GM12874 (cell line): ENCODE data around the gene EIF3B.

Experiments used
- TF ChIP-seq, protein P1 (sequence below): IDR thresholded peaks from 2 replicates; pipeline ENCODE4 v1.5.1; 2011; ENCODE audit warnings: low read depth, mild to moderate bottlenecking, control low read depth, low read length, moderate library complexity; ENCODE audit not compliant: insufficient read depth

EIF3B gene

GRCh38 chr7:2405201-2405600, 50.6 kb downstream of the EIF3B start:
- TF ChIP-seq, protein P1, sequence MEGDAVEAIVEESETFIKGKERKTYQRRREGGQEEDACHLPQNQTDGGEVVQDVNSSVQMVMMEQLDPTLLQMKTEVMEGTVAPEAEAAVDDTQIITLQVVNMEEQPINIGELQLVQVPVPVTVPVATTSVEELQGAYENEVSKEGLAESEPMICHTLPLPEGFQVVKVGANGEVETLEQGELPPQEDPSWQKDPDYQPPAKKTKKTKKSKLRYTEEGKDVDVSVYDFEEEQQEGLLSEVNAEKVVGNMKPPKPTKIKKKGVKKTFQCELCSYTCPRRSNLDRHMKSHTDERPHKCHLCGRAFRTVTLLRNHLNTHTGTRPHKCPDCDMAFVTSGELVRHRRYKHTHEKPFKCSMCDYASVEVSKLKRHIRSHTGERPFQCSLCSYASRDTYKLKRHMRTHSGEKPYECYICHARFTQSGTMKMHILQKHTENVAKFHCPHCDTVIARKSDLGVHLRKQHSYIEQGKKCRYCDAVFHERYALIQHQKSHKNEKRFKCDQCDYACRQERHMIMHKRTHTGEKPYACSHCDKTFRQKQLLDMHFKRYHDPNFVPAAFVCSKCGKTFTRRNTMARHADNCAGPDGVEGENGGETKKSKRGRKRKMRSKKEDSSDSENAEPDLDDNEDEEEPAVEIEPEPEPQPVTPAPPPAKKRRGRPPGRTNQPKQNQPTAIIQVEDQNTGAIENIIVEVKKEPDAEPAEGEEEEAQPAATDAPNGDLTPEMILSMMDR: no peak

DNA sequence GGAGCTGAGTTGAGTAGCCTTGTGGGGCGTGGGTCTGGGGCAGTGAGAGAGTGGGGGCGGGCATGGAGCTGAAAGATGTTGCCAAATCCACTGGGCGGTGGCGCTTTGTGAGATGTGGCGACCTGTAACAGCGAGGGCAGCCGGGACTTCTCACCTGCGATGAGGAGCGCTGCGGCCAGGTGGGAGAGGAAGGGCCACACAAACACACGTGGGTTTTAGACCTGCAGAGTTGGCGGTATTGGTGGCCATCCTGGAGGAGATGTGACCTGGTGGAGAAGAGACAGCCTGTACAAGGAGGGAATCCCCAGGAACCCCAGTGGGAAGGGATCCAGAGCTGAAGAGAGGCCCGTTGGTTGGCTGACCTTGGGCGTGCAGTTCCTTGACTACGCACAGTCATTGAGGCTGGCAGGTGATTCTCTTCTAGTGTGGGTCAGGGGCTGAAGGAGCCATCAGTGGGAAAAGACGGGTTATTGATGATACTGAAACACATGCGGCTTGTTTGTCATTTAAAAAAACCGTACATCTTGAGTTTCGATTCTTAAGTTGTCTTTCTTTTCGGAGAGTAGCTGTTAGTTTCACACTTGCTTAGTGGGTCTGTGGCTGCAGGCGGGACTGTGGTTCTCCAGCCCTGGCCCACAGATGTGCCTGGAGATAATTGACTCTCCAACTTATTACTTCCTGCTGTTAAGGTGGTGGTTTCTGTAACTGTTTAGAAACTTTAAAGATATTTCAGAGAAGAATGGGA, 51.1 kb downstream of the EIF3B start:
- TF ChIP-seq, protein P1: no peak

DNA sequence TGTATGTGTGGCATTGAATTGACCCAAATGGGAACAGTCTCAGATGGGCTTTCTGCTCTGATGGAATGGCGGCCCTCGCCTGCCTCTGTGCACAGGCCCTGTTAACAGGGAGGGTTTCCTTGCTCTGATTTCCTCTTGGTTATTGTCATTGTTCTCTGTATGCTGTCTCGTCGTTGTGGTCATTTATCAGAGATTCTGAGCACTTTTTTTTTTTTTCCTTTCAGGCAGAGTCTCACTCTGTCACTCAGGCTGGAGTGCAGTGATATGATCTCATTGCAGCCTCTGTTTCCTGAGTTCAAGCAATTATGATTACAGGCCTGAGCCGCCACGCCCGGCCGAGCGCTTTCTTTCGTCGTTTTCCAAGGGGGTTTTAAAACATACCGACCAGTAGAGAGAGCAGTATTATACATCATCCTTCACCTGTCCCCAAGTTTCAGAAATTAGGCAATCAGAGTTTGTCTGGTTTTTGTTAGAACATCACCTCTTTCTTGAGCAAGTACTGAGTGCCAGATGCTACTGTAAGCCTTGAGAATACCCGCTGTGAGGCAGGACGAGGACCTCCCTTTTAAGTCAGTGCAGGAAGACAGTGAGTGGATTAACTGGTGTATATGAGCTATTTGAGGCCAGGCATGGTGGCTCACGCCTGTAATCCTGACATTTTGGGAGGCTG, 55.3 kb downstream of the EIF3B start:
- TF ChIP-seq, protein P1: no peak

GRCh38 chr7:2411049-2411448, 56.4 kb downstream of the EIF3B start:
- TF ChIP-seq, protein P1: no peak

DNA sequence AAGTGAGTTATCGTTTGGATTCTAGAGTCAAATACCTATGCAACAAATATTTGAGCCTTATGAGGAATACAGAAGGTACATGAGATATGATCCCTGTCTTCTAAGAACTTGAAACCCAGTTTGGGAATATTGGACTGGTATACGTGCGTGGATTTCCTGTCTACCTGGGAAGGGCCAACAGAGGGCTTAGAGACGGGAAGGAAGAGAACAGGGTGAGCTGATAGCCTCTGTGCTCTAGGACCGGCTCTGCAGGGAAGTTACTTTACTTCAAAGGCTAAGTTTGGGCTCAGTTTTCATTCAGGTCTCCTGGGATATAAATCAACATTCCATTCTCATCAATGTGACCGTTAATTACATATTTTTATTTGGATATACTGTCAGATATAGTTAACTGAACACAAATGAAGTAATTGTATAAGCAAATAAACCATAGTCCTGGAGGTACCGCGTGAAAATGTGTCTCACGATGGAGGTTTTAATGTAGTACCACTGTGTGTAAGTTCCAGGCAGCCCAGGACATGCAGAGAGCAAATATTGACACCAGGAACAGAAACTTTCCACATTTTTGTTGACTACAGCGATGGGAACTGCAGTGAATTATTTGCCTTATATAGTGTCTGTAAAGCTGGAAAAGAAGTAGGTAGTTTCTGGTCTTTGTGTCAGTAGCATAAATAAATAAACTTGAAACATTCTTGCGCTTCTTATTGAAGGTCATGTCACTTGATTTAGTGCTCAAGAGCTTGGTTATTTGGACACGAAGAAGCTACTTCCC, 57.4 kb downstream of the EIF3B start:
- TF ChIP-seq, protein P1: no peak

DNA sequence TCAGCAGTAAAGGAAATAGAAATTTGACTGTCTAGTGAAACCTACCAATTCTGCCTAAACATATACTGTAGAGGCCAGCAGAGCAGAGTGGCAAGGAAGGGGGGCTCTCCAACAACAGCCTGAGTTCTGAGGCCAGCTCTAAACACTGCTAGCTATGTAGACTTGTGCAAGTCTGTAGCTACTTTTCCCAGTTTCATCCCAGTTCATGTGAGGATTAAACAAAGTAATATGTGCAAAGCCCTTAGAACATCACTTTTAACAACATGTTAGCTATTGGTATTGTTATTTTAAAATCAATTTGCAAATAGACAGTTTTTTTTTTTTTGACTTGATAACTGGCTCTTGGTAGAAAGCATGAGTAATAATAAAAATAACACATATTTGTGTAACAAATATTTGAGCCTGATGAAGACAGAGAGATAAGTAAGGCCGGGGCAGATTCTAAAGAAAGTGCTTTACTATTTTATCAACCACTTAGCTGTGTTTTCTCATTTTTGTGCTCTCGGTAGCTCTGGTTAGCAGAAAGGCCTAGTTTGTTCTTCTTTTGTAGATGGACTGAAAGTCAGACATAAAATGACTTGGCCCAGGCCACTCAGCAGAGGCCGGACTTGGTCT, 58.1 kb downstream of the EIF3B start:
- TF ChIP-seq, protein P1: no peak

DNA sequence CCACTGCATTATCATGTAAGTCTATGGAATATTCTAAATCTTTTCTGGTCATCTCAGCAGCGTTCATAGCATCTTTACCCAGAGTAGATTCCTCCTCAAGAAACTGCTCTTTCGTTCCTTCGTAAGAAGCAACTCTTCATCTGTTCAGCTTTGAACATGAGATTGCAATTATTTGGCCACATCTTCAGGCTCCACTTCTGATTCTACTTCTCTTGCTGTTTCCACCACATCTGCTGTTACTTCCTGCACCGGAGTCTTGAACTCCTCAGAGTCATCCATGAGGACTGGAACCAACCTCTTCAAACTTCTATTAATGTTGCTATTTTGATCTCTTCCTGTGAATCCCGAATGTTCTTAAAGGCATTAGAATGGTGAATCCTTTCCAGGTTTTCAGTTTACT, 61.4 kb downstream of the EIF3B start:
- TF ChIP-seq, protein P1: no peak
